Omental fat pad (tissue), 4 donors: ENCODE data around the gene ST3GAL5. TPM values are rescaled to one million over a fixed set of nuclear protein-coding genes. Genes with fewer than 3 reads are reported as not detected.

ENCODE experiments used
- ATAC-seq: fragments of 150-250 bp; one replicate; pipeline ENCODE4 v1.9.1; 2016; ENCODE audit warnings: mild to moderate bottlenecking, moderate library complexity; ENCODE audit not compliant: low FRiP score
- DNase-seq: peaks from one replicate; pipeline ENCODE4 v3.0.0-alpha.2; 2019; ENCODE audit warnings: low spot score
- CTCF ChIP-seq, 3 donors: fragments of 450-650 bp; IDR thresholded peaks; one replicate each; pipeline ENCODE4 v1.5.1; 2016 to 2017; ENCODE audit warnings: antibody characterized with exemption in 3 of 3, mild to moderate bottlenecking in 3 of 3, moderate library complexity in 2 of 3
- total RNA-seq, 4 donors: library from RNA; depleted of rRNA; stranded (reverse); fragments of >200 nt; gene quantifications; one replicate each; pipeline ENCODE4 v1.1.0, GENCODE V29; 2016

The ST3GAL5 gene
- total RNA-seq, 4 donors from 2014 or later, result 41.7 to 89.5 (median 59.4) TPM

DNA sequence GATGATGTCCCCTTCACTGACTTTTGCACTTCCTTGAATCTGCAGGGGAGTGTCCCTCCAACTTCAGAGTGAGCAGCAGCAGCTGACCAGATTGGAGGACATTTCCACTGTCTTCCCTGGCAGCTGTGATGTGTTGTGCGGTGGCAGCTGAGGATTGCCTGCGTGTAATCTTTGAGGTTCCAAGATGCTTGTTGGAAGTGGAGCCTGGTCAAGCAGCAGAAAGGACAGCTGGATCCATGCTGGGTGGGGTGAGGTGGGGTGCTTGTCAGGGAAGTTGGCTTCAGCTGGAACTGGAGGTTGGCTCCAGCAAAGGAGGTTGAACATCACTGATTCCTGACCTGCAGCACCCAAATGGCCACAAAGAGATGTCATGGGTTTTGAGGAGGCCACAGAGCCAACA is 64.8 kb downstream of the ST3GAL5 start:
- TF ChIP-seq CTCF (IDR thresholded peaks at IDR 0.05), result no peak
- ATAC-seq, result no peak
- no peak for DNase-seq

DNA sequence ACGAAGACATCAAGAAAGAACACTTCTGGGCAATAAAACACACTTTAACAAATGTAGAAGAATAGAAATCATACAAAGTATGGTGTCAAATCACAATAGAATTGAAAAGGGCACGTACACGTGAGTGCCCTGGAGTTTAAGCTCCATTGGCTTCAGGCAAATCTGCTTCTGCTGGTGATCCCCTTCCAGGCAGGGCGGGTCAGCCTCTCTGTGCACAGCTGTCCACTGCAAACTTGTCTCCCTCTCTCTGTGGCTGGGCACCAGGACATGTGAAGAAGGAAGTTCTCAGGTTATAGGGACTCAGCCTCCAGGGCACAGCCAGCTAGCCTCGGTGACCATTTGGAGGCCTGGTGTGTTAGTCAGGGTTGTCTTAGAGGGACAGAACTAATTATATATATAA is 66.0 kb downstream of the ST3GAL5 start:
- no peak for TF ChIP-seq CTCF (IDR thresholded peaks at IDR 0.05)
- DNase-seq, result no peak
- no peak for ATAC-seq

- DNase-seq (no peak), ATAC-seq (no peak)
- no peak for TF ChIP-seq CTCF (IDR thresholded peaks at IDR 0.05)
Measured at GRCh38 chr2:85819811-85820510, 68.8 kb downstream of the ST3GAL5 start.

DNA sequence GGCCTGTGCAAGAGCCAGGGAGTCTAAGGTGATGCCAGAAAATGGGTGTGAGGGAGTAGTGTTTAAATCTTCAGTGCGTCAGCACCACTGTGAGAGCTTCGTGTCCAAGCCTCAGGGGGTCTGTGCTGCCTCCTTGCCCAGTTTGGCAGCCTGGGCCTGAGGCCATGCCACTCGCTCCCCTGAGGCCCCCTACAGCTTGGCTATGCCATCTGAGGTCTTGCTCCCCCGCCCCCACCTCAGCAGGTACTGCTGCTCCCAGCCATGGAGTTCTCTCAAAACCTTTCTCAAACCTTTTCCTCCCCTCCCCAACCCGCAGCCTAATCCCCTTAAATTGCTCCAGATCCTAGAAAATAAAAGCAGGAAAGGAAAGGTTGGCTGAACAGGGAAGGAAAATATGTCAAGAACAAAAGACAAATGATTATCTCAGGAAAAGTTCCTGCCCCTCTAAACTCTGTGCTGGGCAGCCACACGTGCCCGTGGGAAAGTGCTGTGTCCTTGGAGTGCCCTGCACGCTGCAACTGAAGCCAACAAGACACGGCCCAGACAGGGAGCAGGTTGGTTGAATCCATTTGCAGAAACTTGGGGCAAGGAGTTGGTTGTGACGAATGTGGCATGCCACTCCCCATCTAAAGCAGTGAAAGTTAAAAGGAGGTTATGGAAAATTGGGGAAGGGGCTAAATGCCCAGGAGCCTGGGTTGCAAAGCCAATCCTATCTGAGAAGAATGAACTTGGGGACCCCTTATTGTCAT is 73.8 kb downstream of the ST3GAL5 start:
- no peak for TF ChIP-seq CTCF (IDR thresholded peaks at IDR 0.05)
- no peak for DNase-seq
- ATAC-seq, result peak; percentile 49

DNA sequence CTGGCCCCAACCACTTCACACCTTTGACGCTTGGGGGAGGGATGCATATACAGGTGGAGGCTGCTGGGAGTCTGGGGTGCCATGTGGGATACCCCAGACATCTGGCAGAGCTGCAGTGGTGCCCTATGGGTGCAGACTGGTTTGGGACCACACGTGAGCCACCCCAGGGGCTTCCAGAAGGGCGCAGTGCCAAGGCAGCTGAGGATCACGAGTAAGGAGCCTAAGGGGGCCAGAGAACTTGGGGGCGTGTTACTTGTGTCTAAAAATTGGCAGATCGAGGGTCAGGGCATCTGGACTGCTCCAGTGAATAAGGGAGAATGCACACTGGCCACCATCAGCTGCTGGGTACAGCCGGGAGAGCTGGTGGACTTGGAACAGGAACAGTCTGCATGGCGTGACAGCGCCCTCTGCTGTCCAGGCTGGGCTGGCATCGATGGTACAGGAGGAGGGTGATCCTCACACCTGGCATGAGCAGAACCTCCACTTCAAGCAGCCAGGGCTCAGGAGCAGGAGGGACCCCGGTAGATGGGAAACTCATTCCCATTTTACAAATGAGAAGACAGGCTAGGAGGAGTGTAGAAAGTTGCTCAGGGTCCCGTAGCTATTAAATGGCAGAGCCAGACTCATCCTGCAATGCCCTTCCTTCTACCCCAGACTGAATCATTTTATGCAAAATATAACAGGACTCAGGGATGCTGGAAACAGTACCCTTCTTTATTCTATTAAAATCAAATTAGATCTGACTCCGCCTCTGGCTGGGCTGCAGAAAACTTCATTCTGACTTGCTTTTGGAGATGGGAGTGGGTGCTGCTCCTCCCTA is 74.6 kb downstream of the ST3GAL5 start:
- ATAC-seq, result peak; percentile 93
- peak in 2 of 3 donors; percentile 67 to 90 for TF ChIP-seq CTCF (IDR thresholded peaks at IDR 0.05)
- peak; percentile 96 for DNase-seq

DNA sequence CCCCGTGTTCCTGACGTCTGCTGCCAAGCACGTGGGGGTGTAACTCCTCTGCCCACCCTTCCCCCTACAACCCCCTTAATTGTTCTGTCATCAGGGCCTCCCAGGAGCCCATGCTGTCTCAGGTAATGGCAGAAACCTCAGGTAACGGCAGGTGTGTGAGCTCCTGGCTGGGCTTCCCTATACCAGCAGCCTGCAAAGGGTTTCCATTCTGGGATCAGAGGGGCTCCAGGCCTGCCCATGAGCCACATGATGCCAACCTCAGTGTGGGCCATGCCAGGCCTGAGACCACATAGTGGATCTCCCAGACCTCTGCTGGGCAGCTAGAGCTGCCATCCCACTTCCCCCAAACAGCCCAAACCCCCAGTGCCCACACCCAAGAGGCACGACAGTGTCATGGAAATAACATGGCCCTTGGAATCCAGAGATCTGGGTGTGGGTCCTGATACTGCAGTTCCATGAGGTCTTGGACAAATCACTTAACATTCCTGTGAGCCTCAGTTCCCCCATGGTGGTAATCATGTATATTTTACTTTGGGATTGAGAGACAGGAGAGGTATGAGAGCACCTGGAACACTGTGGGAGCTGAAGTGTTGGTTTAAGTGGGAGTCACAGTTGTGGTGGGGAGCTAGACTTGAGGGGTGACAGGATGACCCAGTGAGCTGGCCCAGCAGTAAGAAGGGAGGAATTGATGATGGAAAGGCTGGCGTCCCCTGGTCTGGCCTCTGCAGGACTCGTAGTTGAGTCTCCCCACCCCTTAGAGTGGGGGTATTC is 75.4 kb downstream of the ST3GAL5 start:
- no peak for TF ChIP-seq CTCF (IDR thresholded peaks at IDR 0.05)
- no peak for DNase-seq

More for the DNA sequence above, 75.4 kb downstream of the ST3GAL5 start:
- ATAC-seq, result no peak
